Renal cortex interstitium (tissue), 11 donors: Measurements from ENCODE around the gene SYCN. TPM values are rescaled to one million over a fixed set of nuclear protein-coding genes. Genes with fewer than 3 reads are reported as not detected.

ENCODE experiments used
- DNase-seq, 11 donors: peaks; one replicate each; pipeline ENCODE4 v3.0.0-alpha.2; 2013; ENCODE audit warnings: low read depth in 9 of 11, low spot score in 4 of 11; ENCODE audit errors: extremely low read depth in 1 of 11
- polyA plus RNA-seq, 3 donors: library from polyadenylated mRNA; unstranded; fragments of 120-200 nt; gene quantifications; one replicate each; pipeline ENCODE4 v1.2.1, GENCODE V29; 2013; ENCODE audit not compliant: insufficient read length in 3 of 3

Gene SYCN
- polyA plus RNA-seq, 3 donors, result not detected

DNA sequence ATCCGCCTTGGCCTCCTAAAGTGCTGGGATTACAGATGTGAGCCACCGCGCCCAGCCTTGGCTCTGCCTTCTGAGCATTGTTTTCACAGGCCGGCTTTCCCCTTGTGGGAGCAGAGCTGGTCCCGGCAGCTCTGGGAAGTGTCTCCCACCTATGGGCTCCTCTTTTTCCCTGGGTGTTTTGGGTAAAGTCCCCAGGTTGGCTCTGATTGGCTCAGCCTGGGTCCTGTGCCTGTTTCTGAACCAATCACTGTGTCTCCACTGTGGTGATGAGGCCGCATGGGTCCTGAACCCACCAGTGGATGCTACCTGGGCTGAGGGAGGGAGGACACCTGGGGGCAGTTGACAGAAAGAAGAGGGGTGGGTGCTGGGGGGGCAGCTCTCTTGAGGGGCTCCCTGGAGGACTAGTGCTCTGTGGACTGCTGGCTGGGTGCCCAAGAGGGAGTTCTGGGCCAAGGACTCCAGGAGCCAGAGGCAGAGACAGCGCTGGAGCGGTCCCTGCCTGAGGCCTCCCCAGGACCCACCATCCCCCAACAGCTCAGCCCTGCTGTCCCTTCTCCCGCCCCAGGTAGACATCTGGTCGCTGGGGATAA is 26.9 kb downstream of the SYCN start:
- DNase-seq, result no peak

DNA sequence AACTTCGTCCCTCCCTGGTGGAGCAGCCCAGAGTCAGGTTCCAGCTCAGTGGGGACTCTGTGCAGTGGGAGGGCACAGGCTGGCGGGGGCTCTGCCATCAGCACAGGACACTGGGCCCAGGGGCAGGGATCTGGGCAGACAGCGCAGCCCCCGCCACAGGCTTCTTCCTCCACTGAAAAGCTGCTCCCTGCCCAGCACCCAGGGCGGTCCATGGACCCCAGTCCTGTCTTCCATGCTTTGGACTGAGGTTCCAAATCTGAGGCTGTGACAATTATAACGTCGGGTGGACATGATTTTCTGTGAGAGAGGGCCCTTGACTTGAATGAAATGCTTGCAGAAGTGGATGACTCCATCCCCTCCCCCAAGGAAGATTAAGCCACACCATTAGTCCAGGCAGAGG is 28.5 kb downstream of the SYCN start:
- no peak for DNase-seq

DNA sequence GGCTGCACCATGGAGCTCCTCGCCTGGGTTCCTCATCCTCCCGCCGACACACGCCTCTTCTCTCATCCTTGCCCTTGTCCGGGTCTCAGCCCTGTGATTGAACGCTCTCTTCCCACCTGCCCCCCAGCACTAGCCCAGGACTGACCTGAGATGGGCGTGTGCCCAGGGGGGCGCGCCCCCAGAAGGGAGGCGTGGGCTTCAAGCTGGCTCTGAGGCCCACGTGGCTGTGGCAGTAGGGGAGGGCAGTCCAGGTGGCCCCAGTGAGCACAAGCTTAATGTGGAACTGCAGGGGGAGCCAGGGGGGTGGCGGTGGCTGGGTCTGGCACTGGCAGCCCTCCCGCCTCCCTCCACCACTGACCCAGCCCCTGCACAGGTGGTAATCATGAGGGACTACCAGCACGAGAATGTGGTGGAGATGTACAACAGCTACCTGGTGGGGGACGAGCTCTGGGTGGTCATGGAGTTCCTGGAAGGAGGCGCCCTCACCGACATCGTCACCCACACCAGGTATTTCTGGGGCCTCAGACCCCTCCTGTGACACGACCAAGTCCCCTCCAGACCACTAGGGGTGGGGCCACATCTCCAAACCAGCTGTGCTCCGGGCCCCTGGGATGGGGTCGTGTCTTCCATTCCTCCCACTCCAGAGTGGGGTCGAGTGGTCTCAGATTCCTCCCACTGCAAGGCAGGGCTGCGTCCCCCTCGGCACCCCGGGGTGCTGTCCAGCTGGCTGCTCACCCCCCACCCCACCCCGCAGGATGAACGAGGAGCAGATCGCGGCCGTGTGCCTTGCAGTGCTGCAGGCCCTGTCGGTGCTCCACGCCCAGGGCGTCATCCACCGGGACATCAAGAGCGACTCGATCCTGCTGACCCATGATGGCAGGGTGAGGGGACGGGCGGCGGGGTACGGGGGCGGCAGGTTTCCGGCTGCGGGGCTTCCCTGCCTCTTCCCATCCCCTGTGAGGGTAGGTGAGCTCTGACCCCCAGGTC is 29.2 kb downstream of the SYCN start:
- no peak for DNase-seq

DNA sequence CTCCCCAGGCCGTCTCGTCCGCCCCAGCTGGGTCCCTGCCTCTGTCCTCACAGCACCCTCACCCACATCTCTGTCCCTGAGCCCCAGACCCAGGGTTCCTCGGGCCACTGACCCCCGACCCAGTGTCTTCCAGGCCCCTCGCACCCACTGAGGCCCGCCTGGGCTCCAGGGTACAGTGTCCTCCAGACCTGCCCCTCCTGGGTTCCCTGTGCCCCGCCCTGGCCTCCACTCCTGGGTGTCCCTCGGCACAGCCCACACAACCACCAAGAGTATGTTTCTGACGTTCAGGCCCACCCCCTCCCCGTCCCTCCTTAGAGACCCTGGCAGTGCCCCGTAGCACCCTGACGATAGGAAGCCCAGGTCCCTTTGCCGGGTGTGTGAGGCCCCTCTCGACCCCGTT is 29.9 kb downstream of the SYCN start:
- DNase-seq, result no peak

DNA sequence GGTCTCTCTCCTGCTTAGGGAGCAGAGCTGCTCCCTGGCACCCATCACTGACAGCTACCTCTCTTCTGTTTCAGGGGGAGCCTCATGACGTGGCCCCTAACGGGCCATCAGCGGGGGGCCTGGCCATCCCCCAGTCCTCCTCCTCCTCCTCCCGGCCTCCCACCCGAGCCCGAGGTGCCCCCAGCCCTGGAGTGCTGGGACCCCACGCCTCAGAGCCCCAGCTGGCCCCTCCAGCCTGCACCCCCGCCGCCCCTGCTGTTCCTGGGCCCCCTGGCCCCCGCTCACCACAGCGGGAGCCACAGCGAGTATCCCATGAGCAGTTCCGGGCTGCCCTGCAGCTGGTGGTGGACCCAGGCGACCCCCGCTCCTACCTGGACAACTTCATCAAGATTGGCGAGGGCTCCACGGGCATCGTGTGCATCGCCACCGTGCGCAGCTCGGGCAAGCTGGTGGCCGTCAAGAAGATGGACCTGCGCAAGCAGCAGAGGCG is 30.5 kb downstream of the SYCN start:
- no peak for DNase-seq

DNA sequence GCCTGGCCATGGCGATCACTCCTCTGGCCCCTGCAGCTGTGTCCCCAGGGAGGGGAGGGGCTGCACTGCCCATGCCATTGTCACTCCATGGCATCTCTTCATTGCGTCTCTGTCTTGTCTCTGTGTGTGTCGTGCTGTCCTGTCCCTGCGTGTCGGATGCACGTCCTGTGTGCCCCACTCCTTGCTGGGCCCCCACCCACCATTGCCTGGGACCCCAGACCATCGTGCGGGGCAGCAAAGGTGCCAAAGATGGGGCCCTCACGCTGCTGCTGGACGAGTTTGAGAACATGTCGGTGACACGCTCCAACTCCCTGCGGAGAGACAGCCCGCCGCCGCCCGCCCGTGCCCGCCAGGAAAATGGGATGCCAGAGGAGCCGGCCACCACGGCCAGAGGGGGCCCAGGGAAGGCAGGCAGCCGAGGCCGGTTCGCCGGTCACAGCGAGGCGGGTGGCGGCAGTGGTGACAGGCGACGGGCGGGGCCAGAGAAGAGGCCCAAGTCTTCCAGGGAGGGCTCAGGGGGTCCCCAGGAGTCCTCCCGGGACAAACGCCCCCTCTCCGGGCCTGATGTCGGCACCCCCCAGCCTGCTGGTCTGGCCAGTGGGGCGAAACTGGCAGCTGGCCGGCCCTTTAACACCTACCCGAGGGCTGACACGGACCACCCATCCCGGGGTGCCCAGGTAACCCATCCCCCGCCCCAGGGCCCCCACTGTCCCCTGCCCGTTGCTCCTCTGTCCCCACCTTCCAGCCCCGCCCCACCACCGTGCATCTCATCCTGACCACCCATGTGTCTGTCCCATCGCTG is 31.2 kb downstream of the SYCN start:
- DNase-seq, result no peak

DNA sequence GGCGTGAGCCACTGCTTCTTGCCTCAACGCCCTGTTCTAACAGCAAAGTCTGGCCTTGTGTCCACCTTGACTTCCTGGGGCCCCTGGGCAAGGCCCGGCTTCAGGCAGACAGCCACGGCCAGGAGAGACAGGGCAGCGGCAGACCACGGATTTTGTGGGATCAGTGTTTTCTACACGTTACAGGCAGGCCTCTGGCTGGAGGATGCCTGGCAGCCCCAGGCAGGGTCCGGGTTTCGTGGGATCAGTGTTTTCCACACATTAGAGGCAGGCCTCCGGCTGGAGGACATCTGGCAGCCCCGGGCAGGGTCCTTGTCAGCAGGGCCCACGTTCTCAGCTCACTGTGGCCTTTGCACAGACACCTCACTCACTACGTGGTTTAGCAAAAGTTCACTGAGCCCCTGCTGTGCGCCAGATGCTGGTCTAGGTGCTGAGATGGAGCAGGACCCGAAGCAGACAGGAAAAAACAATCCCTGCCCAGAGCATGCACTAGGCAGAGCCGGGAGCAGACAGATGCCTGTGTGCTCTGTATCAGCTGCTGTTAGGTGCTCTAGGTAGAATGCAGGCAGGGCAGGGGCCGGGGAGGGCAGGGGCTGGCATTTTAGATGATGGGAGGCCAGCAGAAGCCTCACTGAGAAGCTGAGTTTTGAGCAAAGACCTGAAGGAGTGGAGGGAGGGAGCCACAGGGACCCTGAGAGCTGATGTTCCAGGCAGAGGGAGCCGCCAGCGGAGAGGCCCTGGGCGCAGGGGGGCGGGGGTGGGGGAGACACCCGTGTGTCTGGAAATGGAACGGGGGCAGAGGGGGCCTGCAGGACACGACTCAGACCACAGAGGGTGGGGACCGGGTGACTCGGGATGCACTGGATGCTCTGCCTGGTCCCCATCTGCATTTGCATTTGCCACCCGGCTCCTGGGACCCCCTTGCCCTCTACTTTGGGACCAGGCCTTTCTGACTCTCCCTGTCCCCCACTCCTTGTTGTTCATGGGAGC is 32.3 kb downstream of the SYCN start:
- DNase-seq, result no peak

DNA sequence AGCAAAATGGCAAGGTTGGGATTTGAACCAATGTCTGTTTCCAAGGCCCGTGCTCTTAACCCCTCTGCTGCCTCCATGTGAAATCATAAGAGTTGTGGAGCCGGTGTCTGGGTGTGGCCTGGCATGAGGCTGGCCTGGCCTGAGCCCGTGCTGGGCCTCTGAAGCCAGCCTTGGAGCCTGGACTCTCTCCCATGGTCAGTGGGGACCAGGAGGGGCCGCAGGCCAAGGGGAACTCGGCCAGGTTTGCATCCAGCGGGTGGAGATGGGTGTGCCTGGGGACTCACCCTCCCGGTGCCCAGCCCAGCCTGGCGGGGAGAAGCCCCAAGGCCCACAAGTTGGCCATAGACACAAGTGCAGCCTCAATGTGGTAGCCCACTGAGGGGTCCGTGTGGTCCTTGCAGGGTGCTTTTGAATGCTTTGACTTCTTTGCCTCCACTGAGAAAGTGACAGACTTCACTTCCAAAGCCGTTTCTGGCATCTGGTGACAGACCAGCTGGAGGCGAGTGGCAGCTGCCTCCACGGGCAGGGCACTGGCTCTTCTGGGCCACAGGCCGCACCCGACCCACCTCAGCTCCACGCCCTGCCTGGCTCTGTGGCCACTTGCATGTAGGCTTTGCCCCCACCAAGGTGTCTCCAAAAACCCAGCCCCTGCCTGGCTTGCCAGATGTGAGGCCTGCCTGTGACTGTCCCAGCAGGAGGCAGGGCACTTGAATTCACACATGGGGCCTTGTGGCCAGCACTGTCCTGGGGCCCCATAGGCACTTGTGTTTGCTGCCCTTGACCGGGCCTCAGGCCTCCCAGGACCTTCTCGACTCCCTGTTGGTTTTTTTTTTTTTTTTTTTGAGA is 33.5 kb downstream of the SYCN start:
- no peak for DNase-seq

DNA sequence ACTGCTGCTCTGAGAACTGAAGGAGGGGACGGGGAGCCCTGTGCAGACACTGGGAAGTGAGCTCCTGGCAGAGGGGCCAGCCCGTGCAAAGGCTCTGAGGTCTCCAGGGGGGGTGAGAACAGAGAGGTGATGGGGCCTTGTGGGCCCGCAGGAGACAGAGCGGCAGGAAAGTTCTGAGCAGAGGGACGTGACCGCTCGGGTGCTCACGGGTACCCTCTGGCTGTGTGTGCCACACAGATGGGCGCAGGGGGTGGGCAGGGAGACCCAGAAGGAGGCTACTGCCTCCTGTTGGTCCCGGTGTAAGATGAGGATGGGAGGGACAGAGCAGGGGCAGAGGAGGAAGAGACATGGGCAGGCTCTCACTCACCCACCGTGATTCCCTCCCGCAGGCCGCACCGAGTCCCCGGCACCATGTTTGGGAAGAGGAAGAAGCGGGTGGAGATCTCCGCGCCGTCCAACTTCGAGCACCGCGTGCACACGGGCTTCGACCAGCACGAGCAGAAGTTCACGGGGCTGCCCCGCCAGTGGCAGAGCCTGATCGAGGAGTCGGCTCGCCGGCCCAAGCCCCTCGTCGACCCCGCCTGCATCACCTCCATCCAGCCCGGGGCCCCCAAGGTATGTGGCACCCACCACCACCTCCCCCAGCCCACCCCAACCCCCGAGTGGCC is 34.8 kb downstream of the SYCN start:
- no peak for DNase-seq

DNA sequence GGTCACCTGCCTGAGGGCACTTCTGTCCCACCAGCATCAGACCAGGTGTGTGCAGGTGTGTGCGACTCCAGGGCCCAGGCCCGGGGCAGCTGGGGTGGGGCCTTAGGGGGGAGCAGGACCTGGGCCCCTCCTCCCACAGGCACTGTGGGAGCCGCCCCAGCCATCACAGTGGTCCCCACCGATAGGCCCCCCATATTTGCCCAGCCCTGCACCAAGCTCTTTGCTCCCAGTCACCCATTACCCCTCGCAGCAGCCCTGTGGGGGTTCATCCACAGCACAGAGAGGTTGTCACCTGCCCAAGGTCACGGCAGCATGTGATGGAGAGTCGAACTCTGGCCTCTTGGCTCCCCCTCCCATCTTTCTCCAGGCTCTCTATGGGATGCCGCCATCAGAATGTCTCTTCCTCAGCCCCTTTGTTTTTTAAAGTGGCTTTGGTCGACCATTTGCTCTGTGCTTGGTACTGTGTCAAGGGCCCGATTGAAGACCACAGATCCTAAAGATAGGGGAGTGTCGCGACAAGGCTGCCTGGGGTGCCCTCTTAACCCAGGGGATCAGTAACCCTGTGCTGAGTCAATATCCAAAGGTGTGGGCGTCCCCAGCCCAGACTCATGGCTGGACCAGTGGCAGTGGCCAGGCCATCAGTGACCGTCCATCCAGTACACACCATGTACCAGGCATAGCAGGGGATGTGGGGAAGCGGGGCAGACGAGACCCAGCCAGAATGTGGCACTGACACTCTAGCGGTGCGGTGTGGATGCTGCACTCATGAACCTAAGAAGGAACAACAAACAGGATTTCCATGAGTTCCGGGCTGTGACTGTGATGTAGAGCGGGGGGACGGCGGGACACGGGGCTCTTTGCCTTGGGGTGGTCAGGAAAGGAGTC is 35.6 kb downstream of the SYCN start:
- DNase-seq, result no peak

DNA sequence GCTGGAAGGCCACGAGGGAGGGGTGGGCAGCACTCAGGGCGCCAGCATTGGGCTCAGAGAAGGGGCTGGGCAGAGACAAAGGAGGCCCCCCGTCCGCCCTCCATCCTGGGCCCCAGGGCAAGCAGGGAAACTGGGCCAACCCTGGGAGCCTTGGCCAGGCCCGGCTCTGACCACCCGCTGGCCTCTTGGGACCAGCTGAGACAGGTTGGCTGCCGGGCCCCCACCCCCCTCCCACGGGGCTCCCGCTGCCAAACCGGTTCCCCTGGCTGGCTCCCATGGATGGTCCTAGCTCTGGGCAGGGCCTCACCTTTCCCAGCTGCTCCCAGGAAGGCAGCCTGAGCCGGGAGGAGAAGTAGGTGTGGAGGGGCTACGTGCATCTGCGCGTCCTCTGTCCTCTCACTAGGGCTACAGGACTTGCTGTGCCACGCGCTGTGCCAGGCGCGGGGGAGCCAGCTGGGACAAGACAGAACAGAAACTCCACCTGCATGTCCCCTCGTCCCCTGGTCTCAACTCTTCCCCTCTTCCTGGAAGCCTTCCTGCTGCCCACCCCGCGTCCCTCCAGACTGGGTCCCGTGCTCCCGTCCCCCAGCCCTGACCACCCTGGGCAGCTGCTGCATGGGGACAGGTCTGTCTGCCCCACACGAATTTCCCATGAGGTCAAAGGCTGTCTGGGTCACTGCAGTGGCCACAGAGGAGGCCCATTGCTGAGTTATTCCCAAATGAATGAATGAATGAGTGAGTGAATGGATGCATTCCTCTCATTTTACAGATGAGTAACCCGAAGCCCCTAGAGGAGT is 36.4 kb downstream of the SYCN start:
- DNase-seq, result peak in 2 of 11 donors; percentile 53 to 55

DNA sequence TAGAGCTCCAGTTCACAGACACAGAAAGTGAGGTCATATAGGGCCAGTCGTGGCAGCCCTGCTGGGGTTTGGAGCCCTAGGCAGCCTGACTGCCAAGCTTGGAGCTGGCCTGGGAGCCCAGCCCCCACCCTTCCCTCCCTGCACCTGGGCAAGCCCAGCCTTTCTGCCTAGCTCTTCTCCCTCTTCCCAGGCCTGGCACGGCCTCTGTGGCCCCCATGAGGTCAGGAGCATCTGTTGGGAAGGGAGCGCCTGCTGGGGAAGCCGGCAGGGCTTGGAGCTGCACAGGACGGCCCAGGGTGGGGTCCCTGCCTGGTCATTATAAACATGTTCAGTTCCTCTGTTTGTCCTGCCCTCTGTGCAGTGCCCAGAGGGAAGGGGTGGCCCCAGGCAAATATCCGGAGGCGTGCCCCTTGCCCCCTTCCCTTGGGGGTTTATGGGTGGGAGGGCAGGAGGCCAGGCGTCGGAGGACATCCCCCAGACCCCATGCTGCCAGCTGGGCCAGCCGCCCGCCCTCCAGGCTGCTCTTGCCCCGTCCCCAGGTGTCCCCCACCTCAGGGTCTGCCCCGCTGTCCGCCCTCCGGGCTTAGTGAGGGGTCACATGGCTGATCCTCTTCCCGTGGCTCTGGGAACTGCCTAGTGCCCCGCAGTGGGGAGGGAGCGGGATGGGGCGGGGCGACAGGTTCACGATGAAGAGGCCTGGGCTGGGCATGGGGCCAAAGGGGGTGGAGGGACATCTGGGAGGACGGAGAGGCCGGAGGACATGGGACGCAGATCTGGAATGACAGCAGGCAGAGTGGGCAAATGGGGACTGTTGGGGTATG is 37.3 kb downstream of the SYCN start:
- DNase-seq, result peak in 2 of 11 donors; percentile 41 to 57

DNA sequence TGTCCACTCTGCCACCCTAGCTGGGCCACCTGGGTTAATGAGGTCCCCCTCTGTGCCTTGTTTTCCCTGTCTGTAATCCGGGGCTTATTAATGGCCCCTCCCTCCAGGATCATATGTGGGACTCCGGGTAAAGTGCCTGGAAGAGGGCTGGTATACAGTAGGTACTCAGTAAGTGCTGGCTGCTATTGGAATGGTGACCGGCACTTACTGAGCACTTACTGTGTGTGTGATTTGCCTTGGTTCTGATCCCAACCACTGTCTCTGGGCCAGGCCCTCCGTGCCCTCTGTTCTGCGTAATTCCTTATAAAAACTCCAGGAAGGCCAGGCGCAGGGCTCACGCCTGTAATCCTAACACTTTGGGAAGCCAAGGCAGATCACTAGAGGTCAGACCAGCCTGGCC is 38.2 kb downstream of the SYCN start:
- DNase-seq, result no peak

DNA sequence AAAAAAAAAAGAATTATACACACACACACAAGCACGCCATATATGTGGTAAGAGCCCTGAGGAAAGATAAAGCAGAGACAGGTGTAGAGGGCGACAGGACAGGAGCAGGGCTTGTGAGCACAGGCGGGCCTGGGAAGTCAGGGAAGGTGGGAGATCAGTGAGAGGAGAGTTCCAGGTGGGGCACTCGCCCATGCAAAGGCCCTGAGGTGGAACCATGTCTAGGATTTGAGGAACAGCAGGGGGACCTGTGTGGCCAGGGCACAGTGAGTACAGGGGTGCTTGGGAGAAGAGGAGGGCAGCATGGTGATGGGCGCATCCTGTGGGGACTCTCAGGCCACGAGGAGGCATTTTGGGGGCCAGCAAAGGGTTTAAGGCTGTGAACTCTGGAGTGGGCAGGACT is 39.8 kb downstream of the SYCN start:
- no peak for DNase-seq

DNA sequence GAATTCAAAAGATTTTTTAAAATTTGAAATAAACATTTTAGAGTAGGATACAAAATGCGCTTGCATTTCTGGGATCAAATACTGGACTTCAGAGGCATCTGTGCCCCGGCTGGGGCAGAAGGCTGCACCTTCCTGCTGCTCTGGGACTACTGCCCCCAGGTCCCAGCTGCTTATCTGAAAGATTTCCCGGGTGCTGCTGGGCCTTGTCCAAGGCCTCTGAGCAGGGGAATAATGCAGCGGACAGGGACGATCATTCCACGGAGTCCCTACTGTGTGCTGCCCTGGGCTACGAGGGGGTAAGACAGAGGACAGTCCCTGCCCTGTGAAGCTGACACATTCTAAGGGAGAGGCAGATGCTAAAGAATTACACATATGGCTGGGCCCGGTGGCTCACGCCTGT is 40.4 kb downstream of the SYCN start:
- no peak for DNase-seq
